Coronary artery (tissue), 2 donors: ENCODE data around the gene TESK2.

Experiments
- DNase-seq: peaks from one replicate; pipeline ENCODE4 v3.0.0-alpha.2; 2017; ENCODE audit warnings: low spot score
- H3K27ac ChIP-seq, 2 donors: fragments of 200-600 bp; sonication (generic); one replicate each; pipeline ENCODE4 v1.5.1; 2016 to 2019
- H3K4me3 ChIP-seq: fragments of 200-600 bp; sonication (generic); 2 replicates; pipeline ENCODE4 v1.5.1; 2016; ENCODE audit warnings: mild to moderate bottlenecking, moderate library complexity
- TF ChIP-seq, protein P1 (sequence below): fragments of 200-600 bp; sonication (generic); IDR thresholded peaks from one replicate; pipeline ENCODE4 v1.5.1; 2019; ENCODE audit warnings: antibody characterized with exemption

Gene TESK2

DNA sequence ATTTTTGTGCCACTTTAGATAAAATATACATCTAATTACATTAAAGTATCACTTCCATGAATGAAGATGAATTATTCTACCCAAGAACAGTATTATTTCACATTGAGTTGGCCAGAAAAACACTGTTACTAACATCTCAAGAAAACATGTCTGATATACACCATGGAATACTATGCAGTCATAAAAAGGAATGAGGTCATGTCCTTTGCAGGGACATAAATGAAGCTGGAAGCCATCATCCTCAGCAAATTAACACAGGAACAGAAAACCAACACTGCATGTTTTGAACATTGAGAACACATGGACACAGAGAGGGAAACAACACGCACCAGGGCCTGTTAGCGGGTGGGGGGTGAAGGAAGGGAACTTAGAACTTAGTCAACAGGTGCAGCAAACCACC lies 69.0 kb downstream of the TESK2 start:
- no peak overlapping the region for H3K27ac ChIP-seq
- TF ChIP-seq, protein P1, sequence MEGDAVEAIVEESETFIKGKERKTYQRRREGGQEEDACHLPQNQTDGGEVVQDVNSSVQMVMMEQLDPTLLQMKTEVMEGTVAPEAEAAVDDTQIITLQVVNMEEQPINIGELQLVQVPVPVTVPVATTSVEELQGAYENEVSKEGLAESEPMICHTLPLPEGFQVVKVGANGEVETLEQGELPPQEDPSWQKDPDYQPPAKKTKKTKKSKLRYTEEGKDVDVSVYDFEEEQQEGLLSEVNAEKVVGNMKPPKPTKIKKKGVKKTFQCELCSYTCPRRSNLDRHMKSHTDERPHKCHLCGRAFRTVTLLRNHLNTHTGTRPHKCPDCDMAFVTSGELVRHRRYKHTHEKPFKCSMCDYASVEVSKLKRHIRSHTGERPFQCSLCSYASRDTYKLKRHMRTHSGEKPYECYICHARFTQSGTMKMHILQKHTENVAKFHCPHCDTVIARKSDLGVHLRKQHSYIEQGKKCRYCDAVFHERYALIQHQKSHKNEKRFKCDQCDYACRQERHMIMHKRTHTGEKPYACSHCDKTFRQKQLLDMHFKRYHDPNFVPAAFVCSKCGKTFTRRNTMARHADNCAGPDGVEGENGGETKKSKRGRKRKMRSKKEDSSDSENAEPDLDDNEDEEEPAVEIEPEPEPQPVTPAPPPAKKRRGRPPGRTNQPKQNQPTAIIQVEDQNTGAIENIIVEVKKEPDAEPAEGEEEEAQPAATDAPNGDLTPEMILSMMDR, result no peak
- no peak overlapping the region for H3K4me3 ChIP-seq
- DNase-seq, result no peak

DNA sequence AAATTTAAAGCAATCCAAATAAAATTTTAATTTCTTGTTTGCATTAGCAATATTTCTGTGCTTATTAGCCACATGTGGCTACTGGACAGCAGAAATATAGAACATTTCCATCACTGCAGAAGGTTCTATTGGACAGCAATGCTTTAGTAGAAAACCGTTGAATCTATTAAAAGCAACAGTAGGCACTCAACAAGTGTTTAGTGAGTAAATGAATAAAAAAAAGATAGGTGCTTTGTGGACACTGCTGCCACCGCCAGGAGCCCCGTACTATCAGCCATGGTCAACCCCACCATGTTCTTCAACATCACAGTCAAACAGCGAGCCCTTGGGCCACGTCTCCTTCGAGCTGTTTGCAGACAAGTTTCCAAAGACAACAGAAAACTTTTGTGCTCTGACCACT lies 76.2 kb downstream of the TESK2 start:
- Histone ChIP-seq H3K27ac (no peak overlapping the region), H3K4me3 (no peak overlapping the region)
- no peak for DNase-seq
- TF ChIP-seq, protein P1, result no peak

DNA sequence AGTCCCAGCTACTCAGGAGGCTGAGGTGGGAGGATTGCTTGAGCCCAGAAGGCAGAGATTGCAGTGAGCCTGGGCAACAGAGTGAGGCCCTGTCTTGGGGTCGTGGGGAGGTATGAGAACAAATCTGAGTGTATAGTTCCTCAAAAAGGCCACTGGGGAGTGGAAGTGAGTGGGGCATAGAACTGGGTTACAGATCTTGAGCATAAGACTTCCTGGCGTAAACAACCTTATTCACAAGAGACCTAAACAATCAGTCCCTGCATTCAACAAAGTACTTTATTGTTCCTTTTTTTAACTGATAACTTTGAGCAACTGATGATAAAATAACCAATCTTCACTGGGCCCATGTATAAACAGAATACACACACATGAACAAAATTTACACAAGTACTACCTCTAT lies 78.1 kb downstream of the TESK2 start:
- Histone ChIP-seq H3K4me3 (no peak overlapping the region), H3K27ac (no peak overlapping the region)
- no peak for DNase-seq
- TF ChIP-seq, protein P1, result no peak

DNA sequence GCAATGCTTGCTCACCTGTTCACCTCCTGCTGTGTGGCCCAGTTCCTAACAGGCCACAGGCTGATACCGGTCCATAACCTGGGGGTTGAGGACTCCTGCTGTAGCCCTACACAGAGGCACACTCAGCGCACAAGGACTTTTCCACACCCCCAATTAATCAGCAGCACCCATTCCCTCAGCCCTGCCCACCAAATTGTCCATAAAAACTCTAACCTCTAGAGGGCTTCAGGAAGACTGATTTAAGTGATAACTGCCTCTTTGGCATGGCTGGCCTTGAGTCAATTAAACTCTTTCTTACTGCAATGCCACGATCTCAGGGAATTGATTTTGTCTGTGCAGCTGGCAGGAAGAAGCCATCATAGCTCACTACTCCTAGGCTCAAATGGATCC lies 79.5 kb downstream of the TESK2 start:
- TF ChIP-seq, protein P1, result no peak

DNA sequence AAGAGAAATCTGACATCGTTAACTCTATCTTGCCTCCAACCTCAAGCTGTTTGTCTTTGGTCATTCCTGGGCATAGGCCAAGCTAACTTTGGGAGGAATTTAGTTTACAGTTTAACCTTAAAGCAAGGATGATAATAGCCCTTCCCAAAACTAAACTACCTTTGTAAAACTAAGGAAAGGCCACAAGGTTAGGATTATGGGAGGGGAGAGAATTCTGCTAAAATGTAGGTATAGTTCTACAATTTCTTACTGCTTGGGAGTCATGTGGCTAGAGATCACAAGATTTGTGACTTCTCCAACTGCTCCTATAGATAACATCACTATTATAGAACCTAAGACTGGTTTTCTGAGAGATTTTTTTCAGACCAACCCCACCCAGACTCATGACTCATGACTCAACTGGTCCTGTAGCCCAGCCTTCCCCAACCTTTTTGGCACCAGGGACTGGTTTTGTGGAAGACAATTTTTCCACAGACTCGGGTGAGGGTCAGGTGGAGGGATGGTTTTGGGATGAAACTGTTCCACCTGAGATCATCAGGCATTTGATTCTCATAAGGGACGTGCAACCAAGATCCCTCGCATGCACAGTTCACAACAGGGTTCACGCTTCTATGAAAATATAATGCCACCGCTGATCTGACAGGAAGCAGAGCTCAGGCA lies 80.0 kb downstream of the TESK2 start:
- Histone ChIP-seq H3K4me3 (no peak overlapping the region), H3K27ac (no peak overlapping the region)
- no peak for DNase-seq
- TF ChIP-seq, protein P1, result no peak

More for the DNA sequence above, 79.5 kb downstream of the TESK2 start:
- no peak for DNase-seq
- Histone ChIP-seq H3K4me3 (no peak overlapping the region), H3K27ac (no peak overlapping the region)

DNA sequence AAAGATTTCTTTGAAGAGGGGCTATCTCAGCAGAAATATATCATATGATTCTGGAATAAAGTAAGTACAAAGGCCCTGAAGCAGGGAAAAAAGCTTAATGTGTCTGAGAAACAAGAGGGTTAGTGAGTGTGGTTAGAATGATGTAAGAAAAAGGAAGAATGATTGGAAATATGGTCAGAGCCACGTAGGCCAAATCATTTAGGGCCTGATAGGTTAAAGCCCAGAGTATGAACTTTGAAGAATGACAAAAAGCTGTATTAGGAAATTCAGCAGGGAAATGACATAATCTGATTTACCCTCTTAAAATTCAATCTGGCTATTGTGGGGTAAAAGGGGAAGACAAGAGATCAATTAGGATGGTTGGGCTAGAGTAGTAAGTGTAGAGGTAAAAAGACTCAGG lies 81.7 kb downstream of the TESK2 start:
- Histone ChIP-seq H3K27ac (no peak overlapping the region), H3K4me3 (no peak overlapping the region)
- no peak for DNase-seq
- TF ChIP-seq, protein P1, result no peak

DNA sequence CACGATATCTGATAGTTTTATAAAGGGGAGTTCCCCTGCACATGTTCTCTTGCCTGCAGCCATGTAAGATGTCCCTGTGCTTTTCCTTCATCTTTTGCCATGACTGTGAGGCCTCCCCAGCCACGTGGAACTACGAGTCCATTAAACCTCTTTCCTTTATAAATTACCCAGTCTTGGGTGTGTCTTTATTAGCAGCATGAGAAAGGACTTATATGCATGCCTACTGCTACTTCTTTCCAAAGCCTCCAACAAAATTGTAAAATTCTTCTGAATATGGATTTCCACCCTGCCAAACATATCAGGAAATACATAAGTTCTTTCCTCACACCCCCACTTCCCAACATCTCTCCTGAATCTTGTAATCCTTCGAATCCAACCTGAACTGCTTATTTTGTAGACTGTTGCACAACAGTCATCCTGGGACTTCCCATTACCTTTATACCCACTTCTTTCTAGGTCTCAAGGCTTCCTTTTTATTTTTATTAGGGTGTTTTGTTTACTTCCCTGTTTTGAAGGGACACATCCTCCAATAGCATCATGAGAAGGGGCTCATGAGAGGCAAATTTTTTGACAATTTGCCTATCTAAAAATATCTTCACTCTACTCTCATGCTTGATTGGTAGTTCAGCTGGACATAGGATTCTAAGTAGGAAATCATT lies 83.2 kb downstream of the TESK2 start:
- DNase-seq, result no peak
- TF ChIP-seq, protein P1, result no peak
- H3K27ac ChIP-seq, result no peak overlapping the region
- H3K4me3 ChIP-seq, result no peak overlapping the region
